Measurements from ENCODE around the gene FLRT1.

DNA sequence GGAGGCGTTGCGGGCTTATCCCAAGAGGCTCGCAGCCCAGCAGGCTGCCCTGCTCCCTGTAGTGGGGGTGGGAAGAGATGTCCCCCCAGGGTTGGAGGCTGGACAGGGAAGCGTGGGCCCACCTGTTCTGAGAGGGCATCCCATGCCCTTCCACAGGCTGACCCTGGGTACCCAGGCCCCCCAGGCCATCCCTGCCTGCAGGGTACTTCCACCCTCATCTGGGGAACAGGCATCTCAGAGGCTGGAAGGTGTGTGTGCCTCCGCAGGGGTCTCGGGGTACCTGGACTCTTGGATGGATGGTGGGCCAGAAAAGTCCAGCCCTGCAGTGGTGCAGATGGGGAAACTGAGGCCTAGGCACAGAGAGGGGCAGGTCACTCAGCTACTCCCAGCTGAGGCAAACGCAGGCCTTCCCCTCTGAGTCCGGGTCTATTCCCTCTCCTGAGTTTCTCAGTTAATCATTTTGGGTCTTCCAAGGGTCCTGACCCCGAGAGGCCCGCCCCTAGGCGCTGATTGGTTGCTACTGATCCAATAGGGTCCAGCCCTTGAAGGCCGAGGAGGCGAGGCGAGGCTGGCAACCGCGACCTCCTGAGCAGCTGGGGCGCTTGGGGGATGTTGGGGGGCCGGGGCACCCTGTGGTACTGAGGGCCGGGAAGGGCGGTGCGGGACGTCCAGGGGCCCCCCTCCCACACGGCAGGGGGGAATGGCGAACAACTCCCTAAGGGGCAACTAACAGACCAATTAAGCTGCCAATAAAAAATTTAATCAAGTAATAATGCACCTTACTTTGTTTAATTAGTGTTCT lies 23.8 kb downstream of the FLRT1 start:
- no peak for TF ChIP-seq CREB1 (CRISPR knock-in tag; IDR thresholded peaks at IDR 0.05; ENCODE audit: low read depth)
- TF ChIP-seq, protein P1, sequence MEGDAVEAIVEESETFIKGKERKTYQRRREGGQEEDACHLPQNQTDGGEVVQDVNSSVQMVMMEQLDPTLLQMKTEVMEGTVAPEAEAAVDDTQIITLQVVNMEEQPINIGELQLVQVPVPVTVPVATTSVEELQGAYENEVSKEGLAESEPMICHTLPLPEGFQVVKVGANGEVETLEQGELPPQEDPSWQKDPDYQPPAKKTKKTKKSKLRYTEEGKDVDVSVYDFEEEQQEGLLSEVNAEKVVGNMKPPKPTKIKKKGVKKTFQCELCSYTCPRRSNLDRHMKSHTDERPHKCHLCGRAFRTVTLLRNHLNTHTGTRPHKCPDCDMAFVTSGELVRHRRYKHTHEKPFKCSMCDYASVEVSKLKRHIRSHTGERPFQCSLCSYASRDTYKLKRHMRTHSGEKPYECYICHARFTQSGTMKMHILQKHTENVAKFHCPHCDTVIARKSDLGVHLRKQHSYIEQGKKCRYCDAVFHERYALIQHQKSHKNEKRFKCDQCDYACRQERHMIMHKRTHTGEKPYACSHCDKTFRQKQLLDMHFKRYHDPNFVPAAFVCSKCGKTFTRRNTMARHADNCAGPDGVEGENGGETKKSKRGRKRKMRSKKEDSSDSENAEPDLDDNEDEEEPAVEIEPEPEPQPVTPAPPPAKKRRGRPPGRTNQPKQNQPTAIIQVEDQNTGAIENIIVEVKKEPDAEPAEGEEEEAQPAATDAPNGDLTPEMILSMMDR (conservative IDR thresholded peaks at IDR 0.05; ENCODE audit: low read depth in 2 of 2) = no peak
- no peak for TF ChIP-seq ZNF331 (CRISPR knock-in tag; IDR thresholded peaks at IDR 0.05; ENCODE audit: low read depth)
